ENCODE results near the gene TECR.
"Not testable (repeated sequence)": the region's sequence is repeated elsewhere in the genome, so short reads cannot be mapped to it uniquely, and the experiment has no call there.

Gene TECR

DNA sequence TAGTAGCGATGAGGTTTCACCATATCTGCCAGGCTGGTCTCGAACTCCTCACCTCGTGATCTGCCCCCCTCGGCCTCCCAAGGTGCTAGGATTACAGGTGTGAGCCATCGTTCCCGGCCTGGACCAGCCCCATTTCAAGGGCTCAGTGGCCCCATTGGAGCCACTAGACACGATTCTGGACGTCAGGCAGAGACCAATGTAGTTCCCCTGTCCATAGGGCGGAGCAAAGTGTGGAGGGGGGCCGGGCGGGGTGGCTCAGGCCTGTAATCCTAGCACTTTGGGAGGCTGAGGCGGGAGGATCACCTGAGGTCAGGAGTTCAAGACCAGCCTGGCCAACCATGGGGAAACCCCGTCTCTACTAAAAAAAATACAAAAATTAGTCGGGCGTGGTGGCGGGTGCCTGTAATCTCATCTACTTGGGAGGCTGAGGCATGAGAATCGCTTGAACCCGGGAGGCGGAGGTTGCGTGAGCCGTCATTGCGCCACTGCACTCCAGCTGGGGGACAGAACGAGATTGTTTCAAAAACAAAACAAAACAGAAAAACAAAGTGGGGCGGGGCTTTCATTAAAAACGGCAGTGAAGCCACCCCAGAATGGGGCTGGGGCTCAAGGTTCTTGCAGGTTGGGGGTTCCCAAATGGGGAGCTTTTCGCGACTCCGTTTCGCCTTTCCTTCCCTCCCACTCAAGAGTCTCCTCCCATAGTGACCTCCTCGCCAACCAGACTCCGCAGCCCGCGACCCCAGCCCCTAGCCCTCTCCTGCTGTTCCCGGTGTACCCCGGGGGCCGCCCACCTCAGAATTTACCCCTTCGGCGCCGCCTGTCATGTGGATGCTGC lies 758 bp upstream of the TECR start:
- TF ChIP-seq, protein P1, sequence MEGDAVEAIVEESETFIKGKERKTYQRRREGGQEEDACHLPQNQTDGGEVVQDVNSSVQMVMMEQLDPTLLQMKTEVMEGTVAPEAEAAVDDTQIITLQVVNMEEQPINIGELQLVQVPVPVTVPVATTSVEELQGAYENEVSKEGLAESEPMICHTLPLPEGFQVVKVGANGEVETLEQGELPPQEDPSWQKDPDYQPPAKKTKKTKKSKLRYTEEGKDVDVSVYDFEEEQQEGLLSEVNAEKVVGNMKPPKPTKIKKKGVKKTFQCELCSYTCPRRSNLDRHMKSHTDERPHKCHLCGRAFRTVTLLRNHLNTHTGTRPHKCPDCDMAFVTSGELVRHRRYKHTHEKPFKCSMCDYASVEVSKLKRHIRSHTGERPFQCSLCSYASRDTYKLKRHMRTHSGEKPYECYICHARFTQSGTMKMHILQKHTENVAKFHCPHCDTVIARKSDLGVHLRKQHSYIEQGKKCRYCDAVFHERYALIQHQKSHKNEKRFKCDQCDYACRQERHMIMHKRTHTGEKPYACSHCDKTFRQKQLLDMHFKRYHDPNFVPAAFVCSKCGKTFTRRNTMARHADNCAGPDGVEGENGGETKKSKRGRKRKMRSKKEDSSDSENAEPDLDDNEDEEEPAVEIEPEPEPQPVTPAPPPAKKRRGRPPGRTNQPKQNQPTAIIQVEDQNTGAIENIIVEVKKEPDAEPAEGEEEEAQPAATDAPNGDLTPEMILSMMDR (conservative IDR thresholded peaks at IDR 0.05) = no peak
- TF ChIP-seq ZFX (IDR thresholded peaks at IDR 0.05) = no peak
- peak overlapping the region; percentile 93 for H3K27ac ChIP-seq

DNA sequence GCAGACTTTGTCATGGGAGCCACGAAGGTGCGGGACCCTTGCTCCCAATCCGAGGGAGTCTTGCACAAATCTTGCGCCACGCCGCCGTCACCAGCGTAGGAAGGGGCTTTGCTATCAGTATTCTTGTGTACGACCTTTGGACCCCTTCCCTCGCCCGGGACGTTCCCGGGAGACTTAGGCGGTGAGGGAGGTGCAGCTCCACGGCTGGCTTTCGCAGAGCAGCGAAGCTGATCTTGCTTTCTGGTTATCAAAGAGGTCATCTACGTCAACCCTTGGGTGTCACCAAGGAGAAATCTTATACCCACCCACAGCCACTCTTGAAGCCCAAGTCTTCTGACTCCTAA lies 583 bp downstream of the TECR start:
- peak overlapping the region; percentile 93 for H3K27ac ChIP-seq

DNA sequence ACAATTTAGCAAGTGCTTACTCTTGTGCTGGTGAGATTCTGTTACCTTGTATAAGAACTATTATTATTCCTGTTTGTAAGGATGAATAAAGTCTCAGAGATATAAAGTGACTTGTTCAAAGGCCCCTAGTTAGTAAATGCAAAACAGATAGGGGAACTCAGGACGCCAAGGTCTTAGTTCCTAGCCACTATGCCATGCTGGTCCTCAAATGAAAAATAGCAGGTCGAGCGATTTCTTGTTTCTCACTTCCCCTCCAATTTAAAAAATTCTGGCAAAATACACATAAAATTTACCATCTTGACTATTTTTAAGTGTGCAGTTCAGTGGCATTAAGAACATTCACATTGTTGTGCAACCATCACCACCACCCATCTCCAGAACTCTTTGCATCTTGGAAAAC lies 1.1 kb downstream of the TECR start:
- TF ChIP-seq, protein P1 (conservative IDR thresholded peaks at IDR 0.05) = no peak
- TF ChIP-seq ZFX (IDR thresholded peaks at IDR 0.05) = no peak
- no peak overlapping the region for H3K27ac ChIP-seq

More for the DNA sequence above, 583 bp downstream of the TECR start:
- TF ChIP-seq, protein P1 (conservative IDR thresholded peaks at IDR 0.05) = no peak
- TF ChIP-seq ZFX (IDR thresholded peaks at IDR 0.05) = no peak

DNA sequence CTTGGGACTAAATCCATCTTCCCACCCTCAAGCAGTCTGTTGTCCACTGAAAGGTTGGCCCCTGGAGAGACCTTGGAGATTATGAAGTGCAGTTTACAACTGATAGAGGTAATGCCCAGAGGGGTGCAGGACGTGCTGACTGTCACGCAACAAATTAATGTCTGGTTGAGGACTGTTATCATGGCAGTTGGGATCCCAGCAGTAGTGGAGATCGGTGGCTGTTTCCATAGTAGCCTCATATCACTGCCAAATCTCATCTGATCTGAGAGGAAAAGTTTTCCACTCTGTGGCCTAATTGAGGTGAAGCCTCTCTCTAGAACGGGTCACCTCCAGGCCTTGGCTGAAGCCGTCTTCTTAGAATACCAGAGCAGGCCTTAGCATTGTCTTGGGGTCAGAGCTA lies 4.1 kb downstream of the TECR start:
- no peak for TF ChIP-seq ZFX (IDR thresholded peaks at IDR 0.05)
- TF ChIP-seq, protein P1 (conservative IDR thresholded peaks at IDR 0.05) = no peak
- no peak overlapping the region for H3K27ac ChIP-seq

DNA sequence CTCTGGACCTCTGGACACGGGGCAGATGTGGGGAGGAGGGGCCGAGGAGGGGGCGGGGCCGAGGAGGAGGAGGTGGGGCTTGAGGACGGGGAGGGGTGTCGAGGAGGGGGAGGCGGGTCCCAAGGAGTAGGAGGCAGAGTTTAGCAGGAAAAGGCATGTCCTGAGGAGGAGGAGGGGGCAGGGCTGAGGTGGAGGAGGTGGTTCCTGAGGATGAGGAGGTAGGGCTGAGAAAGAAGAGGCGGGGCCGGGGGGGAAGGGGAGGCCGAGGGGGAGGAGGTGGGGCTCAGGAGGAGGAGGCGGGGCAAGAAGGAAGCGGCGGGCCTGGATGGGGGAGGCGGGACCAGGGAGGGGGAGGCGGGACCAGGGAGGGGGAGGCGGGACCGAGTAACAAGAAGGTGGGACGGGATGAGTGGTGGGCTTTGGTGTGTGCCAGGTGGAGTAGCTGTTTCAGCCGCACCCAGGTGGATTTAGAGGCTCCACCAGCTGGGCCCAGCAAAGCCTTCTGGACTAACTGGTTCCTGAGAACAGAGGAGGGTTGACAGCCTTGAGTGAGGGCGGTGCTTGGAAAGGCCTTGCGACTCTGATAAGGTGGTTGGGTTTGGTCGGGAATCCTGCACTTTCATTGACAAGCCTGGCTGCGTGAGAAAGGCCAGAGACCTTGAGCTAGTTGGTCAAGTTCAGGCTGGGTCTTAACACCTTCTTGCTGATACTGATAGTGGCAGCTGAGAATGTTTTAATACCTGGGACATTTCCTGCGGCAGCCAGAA lies 7.7 kb downstream of the TECR start:
- H3K27ac ChIP-seq = peak overlapping the region; percentile 42
- TF ChIP-seq, protein P1 (conservative IDR thresholded peaks at IDR 0.05) = no peak
- TF ChIP-seq ZFX (IDR thresholded peaks at IDR 0.05) = no peak

DNA sequence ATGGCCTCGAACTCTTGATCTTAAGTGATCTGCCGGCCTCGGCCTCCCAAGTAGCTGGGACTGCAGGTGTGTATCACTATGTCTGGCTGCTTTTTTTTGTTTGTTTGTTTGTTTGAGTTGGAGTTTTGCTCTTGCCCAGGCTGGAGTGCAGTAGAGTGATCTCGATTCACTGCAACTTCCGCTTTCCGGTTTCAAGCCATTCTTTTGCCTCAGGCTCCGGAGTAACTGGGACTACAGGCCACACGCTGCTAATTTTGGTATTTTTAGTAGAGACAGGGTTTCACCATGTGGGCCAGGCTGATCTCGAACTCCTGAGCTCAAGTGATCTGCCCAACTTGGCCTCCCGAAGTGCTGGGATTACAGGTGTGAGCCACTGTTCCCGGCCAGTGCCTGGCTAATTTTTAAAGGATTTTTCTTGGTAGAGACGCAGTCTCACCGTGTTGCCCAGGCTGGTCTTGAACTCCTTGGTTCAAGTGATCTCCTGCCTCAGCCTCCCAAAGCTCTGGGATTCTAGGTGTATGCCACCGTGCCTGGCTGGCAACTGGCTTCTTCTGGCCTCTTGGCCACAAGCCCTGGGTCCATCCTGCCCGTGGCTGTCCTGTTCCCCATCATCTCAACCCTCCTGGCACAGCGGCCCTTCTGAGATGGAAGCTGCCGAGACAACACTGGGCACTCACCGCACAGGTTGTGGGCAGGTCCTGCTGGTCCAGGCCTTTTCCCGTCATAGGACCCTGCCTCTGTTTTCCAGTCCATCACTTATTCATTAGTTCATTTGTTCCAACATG lies 11.5 kb downstream of the TECR start:
- H3K27ac ChIP-seq = no peak overlapping the region
- TF ChIP-seq ZFX (IDR thresholded peaks at IDR 0.05) = no peak
- TF ChIP-seq, protein P1 (conservative IDR thresholded peaks at IDR 0.05) = no peak

DNA sequence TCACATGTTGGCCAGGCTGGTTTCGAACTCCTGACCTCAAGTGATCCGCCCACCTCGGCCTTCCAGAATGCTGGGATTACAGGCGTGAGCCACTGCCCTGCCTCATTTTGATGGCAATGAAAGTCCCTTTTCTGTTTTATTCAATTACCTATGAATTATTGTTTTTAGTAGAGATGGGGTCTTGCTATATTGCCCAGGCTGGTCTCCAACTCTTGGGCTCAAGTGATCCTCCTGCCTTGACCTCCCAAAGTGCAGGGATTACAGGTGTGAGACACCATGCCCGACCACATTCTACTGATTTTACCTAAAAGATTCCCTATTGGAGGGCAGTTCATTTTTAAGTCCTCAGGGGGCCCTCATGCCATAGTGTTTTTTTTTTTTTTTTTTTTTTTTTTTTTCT lies 12.6 kb downstream of the TECR start:
- not testable (repeated sequence) for H3K27ac ChIP-seq
